SK-N-SH treated with all-trans-retinoic acid at 6 μM for 48 hours (cell line): ENCODE results near the gene CCDC63.
A peak's percentile ranks its signal among the peaks of the same experiment; 100 is the strongest.

Experiments used
- ATAC-seq: fragments of 200-7000 bp; cut with Tn5 transposase; 3 replicates; pipeline ENCODE4 v1.9.1; 2020; ENCODE audit warnings: mild to moderate bottlenecking, moderate library complexity
- ARNTL ChIP-seq: fragments of 450-650 bp; formaldehyde crosslinking; IDR thresholded peaks from 2 replicates; pipeline ENCODE4 v1.5.0; 2020; ENCODE audit warnings: low read depth, mild to moderate bottlenecking, moderate library complexity, borderline replicate concordance
- CREB5 ChIP-seq: fragments of 250-450 bp; sonication (Bioruptor Pico); IDR thresholded peaks from 2 replicates; pipeline ENCODE4 v1.5.1; 2020; ENCODE audit warnings: low read depth, mild to moderate bottlenecking, moderate library complexity
- CSDC2 ChIP-seq: fragments of 250-450 bp; sonication (Bioruptor Pico); IDR thresholded peaks from 2 replicates; pipeline ENCODE4 v1.5.0; 2020; ENCODE audit warnings: mild to moderate bottlenecking, moderate library complexity
- CSRNP3 ChIP-seq: fragments of 250-450 bp; sonication (Bioruptor Pico); IDR thresholded peaks from 2 replicates; pipeline ENCODE4 v1.5.1; 2021; ENCODE audit warnings: mild to moderate bottlenecking, moderate library complexity
- ESRRG ChIP-seq: fragments of 250-450 bp; sonication (Bioruptor Pico); IDR thresholded peaks from 2 replicates; pipeline ENCODE4 v1.6.1; 2021; ENCODE audit warnings: mild to moderate bottlenecking
- GLIS3 ChIP-seq: fragments of 250-450 bp; sonication (Bioruptor Pico); IDR thresholded peaks from 2 replicates; pipeline ENCODE4 v1.5.0; 2020; ENCODE audit warnings: mild to moderate bottlenecking, moderate library complexity
- ISL1 ChIP-seq: fragments of 250-450 bp; sonication (Bioruptor Pico); IDR thresholded peaks from 2 replicates; pipeline ENCODE4 v2.1.2; 2022; ENCODE audit warnings: mild to moderate bottlenecking, moderate library complexity
- OSR1 ChIP-seq: fragments of 250-450 bp; sonication (Bioruptor Pico); IDR thresholded peaks from 2 replicates; pipeline ENCODE4 v1.8.0; 2022; ENCODE audit warnings: moderate library complexity, mild to moderate bottlenecking, inconsistent platforms
- PATZ1 ChIP-seq: fragments of 250-450 bp; sonication (Bioruptor Pico); IDR thresholded peaks from 2 replicates; pipeline ENCODE4 v1.8.0; 2020; ENCODE audit warnings: mild to moderate bottlenecking, moderate library complexity, borderline replicate concordance
- POU6F1 ChIP-seq: fragments of 250-450 bp; sonication (Bioruptor Pico); IDR thresholded peaks from 2 replicates; pipeline ENCODE4 v1.8.0; 2021; ENCODE audit warnings: low read depth, mild to moderate bottlenecking, moderate library complexity, borderline replicate concordance
- PPARA ChIP-seq: fragments of 250-450 bp; sonication (Bioruptor Pico); IDR thresholded peaks from 2 replicates; pipeline ENCODE4 v1.5.0; 2020; ENCODE audit warnings: mild to moderate bottlenecking, borderline replicate concordance
- RARB ChIP-seq: fragments of 250-450 bp; sonication (Bioruptor Pico); IDR thresholded peaks from 2 replicates; pipeline ENCODE4 v1.8.0; 2021; ENCODE audit warnings: mild to moderate bottlenecking, moderate library complexity
- SNAI2 ChIP-seq: fragments of 250-450 bp; sonication (Bioruptor Pico); IDR thresholded peaks from 2 replicates; pipeline ENCODE4 v1.5.0; 2020; ENCODE audit warnings: mild to moderate bottlenecking, moderate library complexity
- TCF4 ChIP-seq: fragments of 250-450 bp; sonication (Bioruptor Pico); IDR thresholded peaks from 2 replicates; pipeline ENCODE4 v1.8.0; 2021; ENCODE audit warnings: mild to moderate bottlenecking, moderate library complexity, borderline replicate concordance
- TOX ChIP-seq: fragments of 250-450 bp; sonication (Bioruptor Pico); IDR thresholded peaks from 2 replicates; pipeline ENCODE4 v1.8.0; 2021; ENCODE audit warnings: mild to moderate bottlenecking, moderate library complexity, borderline replicate concordance
- TSHZ2 ChIP-seq: fragments of 250-450 bp; sonication (Bioruptor Pico); IDR thresholded peaks from 2 replicates; pipeline ENCODE4 v1.5.0; 2020; ENCODE audit warnings: mild to moderate bottlenecking, moderate library complexity
- ZC3H10 ChIP-seq: fragments of 250-450 bp; sonication (Bioruptor Pico); IDR thresholded peaks from 2 replicates; pipeline ENCODE4 v1.5.1; 2021; ENCODE audit warnings: mild to moderate bottlenecking, moderate library complexity
- ZFP3 ChIP-seq: fragments of 250-450 bp; sonication (Bioruptor Pico); IDR thresholded peaks from 2 replicates; pipeline ENCODE4 v1.5.0; 2020; ENCODE audit warnings: mild to moderate bottlenecking, moderate library complexity
- ZFP30 ChIP-seq: fragments of 450-650 bp; formaldehyde crosslinking; IDR thresholded peaks from 2 replicates; pipeline ENCODE4 v1.5.0; 2022; ENCODE audit warnings: mild to moderate bottlenecking, moderate library complexity
- ZNF565 ChIP-seq: fragments of 450-650 bp; formaldehyde crosslinking; conservative IDR thresholded peaks from 2 replicates; pipeline ENCODE4 v1.5.0; 2020; ENCODE audit warnings: low read depth, mild to moderate bottlenecking, moderate library complexity
- ZNF70 ChIP-seq: fragments of 450-650 bp; formaldehyde crosslinking; IDR thresholded peaks from 2 replicates; pipeline ENCODE4 v1.5.0; 2020; ENCODE audit warnings: mild to moderate bottlenecking, moderate library complexity
- ZNF8 ChIP-seq: fragments of 450-650 bp; formaldehyde crosslinking; IDR thresholded peaks from 2 replicates; pipeline ENCODE4 v1.5.0; 2020; ENCODE audit warnings: mild to moderate bottlenecking, moderate library complexity

CCDC63 gene

GRCh38 chr12:110933326-110933974 lies 86.7 kb downstream of the CCDC63 start:
- no peak for TF ChIP-seq CSDC2 (CRISPR knock-in tag)
- TF ChIP-seq SNAI2: no peak
- no peak for TF ChIP-seq TSHZ2
- no peak for TF ChIP-seq PPARA (CRISPR knock-in tag)
- no peak for TF ChIP-seq ZFP3 (CRISPR knock-in tag)
- no peak for TF ChIP-seq CREB5 (CRISPR knock-in tag)
- no peak for TF ChIP-seq ZFP30 (CRISPR knock-in tag)
- no peak for TF ChIP-seq TOX (CRISPR knock-in tag)
- no peak for TF ChIP-seq ESRRG (CRISPR knock-in tag)
- TF ChIP-seq POU6F1: no peak
- TF ChIP-seq ZNF8: no peak
- TF ChIP-seq ZNF70 (CRISPR knock-in tag): no peak
- TF ChIP-seq RARB (CRISPR knock-in tag): no peak
- no peak for TF ChIP-seq GLIS3 (CRISPR knock-in tag)
- TF ChIP-seq ZC3H10: no peak
- no peak for TF ChIP-seq ISL1
- TF ChIP-seq ZNF565 (CRISPR knock-in tag): no peak
- no peak for TF ChIP-seq CSRNP3
- no peak for ATAC-seq

- peak; percentile 60; the same call in 2 of the 3 replicates for ATAC-seq
- no peak for TF ChIP-seq ZC3H10
- TF ChIP-seq ZFP30 (CRISPR knock-in tag): no peak
- TF ChIP-seq PATZ1: no peak
- no peak for TF ChIP-seq ZFP3 (CRISPR knock-in tag)
- no peak for TF ChIP-seq ISL1
- no peak for TF ChIP-seq RARB (CRISPR knock-in tag)
- no peak for TF ChIP-seq TOX (CRISPR knock-in tag)
- no peak for TF ChIP-seq ESRRG (CRISPR knock-in tag)
- no peak for TF ChIP-seq OSR1 (CRISPR knock-in tag)
- no peak for TF ChIP-seq GLIS3 (CRISPR knock-in tag)
- no peak for TF ChIP-seq ZNF8
- no peak for TF ChIP-seq CSRNP3
- no peak for TF ChIP-seq TCF4 (CRISPR knock-in tag)
- no peak for TF ChIP-seq POU6F1
- no peak for TF ChIP-seq ARNTL (CRISPR knock-in tag)
- TF ChIP-seq TSHZ2: no peak
- no peak for TF ChIP-seq ZNF565 (CRISPR knock-in tag)
Observed at GRCh38 chr12:110934093-110934852, 87.5 kb downstream of the CCDC63 start.
